Measurements from ENCODE around the gene TIMM13.

The TIMM13 gene

DNA sequence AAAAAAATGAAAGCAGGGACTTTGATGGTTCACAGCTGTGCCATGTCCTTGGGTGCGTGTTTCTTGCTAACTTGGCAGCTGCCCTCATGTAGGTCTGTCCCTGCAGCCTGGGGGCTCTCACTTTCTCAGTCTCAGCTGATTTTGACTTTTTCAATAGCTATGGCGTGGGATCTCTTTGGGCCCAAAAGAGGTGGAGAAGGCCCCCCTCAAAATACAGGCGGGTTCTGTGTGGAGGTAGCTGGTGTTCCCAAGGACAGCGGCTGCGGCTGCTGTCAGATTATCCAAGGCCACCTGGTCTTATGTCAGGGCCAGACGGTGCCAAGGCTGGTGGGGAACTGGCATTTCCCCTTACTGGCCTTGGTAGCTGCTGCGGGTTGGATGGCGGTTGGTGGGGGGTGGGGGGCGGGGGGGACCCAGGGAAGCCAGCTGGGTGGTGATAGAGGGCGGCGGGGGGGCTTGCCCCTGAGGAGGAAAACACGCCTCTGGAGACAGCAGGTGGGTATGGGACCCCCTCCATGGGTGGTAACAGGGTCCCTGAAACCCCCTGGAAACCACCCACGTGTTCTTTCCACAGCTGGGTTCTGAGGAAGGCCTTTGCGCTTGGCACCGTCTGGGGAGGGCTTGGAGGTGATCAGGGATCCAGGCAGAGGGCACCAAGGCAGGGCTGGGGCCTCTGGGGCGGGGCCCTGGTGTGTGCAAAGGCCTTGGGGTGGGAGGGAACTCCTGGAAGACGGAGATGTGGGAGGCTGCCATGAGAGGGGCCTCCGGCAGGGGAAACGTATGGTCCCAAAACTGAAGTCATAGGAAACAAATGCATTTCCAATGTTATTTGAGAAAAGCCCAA, 4.1 kb downstream of the TIMM13 start:
- no peaks in the 10 kb centered on the region for H4K20me1 ChIP-seq (ENCODE audit: control insufficient read depth, insufficient read depth, low read depth, low read length)
- no peak overlapping the region for H3K4me3 ChIP-seq (ENCODE audit: low read length)
- no peak overlapping the region for H3K27ac ChIP-seq (ENCODE audit: low read depth, low read length)
- peaks cover 4% of the 10 kb centered on the region; the same call in 1 of the 2 replicates for H3K9me3 ChIP-seq (ENCODE audit: control insufficient read depth, insufficient read depth, low read length)
- peaks cover 50% of the 10 kb centered on the region for H3K79me2 ChIP-seq (ENCODE audit: control insufficient read depth, low read length)
- H3K27me3 ChIP-seq (ENCODE audit: control insufficient read depth, low read length), result no peaks in the 10 kb centered on the region
- no peaks in the 10 kb centered on the region for H3K9me2 ChIP-seq (replicated peaks; ENCODE audit: control insufficient read depth, low read length)
- TF ChIP-seq, protein P1, sequence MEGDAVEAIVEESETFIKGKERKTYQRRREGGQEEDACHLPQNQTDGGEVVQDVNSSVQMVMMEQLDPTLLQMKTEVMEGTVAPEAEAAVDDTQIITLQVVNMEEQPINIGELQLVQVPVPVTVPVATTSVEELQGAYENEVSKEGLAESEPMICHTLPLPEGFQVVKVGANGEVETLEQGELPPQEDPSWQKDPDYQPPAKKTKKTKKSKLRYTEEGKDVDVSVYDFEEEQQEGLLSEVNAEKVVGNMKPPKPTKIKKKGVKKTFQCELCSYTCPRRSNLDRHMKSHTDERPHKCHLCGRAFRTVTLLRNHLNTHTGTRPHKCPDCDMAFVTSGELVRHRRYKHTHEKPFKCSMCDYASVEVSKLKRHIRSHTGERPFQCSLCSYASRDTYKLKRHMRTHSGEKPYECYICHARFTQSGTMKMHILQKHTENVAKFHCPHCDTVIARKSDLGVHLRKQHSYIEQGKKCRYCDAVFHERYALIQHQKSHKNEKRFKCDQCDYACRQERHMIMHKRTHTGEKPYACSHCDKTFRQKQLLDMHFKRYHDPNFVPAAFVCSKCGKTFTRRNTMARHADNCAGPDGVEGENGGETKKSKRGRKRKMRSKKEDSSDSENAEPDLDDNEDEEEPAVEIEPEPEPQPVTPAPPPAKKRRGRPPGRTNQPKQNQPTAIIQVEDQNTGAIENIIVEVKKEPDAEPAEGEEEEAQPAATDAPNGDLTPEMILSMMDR (IDR thresholded peaks at IDR 0.05; ENCODE audit: low read depth, low read length, poor library complexity, severe bottlenecking), result no peak
- H3K4me2 ChIP-seq (ENCODE audit: low read length), result no peak overlapping the region
- H3K4me1 ChIP-seq (ENCODE audit: control insufficient read depth, low read length), result peaks cover 15% of the 10 kb centered on the region
- H3K36me3 ChIP-seq (ENCODE audit: control insufficient read depth, low read length), result peaks cover 37% of the 10 kb centered on the region
- peaks cover 5% of the 10 kb centered on the region for H3F3A ChIP-seq (ENCODE audit: control insufficient read depth, insufficient read depth)

DNA sequence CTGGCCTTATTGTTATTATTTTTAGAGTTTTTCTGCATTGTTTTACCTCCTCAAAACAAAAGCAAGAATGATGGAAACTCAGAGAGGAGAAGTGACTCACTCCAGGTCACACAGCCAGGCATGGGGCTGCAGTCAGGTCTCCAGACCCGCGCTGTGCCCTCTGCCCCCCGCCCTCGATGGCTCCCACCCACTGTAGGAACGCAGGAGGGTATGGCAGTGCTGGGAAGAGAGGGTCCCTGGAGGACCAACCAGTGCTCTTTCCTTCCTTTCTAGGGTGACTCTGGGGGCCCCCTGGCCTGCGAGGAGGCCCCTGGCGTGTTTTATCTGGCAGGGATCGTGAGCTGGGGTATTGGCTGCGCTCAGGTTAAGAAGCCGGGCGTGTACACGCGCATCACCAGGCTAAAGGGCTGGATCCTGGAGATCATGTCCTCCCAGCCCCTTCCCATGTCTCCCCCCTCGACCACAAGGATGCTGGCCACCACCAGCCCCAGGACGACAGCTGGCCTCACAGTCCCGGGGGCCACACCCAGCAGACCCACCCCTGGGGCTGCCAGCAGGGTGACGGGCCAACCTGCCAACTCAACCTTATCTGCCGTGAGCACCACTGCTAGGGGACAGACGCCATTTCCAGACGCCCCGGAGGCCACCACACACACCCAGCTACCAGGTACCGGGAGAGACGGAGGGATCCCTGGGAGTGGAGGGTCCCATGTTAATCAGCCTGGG, 5.6 kb downstream of the TIMM13 start:
- H3K36me3 ChIP-seq (ENCODE audit: control insufficient read depth, low read length), result peaks cover 33% of the 10 kb centered on the region
- H3F3A ChIP-seq (ENCODE audit: control insufficient read depth, insufficient read depth), result no peaks in the 10 kb centered on the region
- TF ChIP-seq EZH2phosphoT487 (IDR thresholded peaks at IDR 0.05; ENCODE audit: borderline replicate concordance, low read length), result no peak
- TF ChIP-seq, protein P1 (IDR thresholded peaks at IDR 0.05; ENCODE audit: low read depth, low read length, poor library complexity, severe bottlenecking), result no peak
- H3K4me1 ChIP-seq (ENCODE audit: control insufficient read depth, low read length), result peaks cover 10% of the 10 kb centered on the region; the same call in 1 of the 2 replicates
- H3K79me2 ChIP-seq (ENCODE audit: control insufficient read depth, low read length), result peaks cover 44% of the 10 kb centered on the region
- no peak overlapping the region for H3K4me2 ChIP-seq (ENCODE audit: low read length)
- H3K4me3 ChIP-seq (ENCODE audit: low read length), result no peak overlapping the region
- H3K27me3 ChIP-seq (ENCODE audit: control insufficient read depth, low read length), result no peaks in the 10 kb centered on the region
- no peaks in the 10 kb centered on the region for H3K9me2 ChIP-seq (replicated peaks; ENCODE audit: control insufficient read depth, low read length)
- H3K9me3 ChIP-seq (ENCODE audit: control insufficient read depth, insufficient read depth, low read length), result peaks cover 4% of the 10 kb centered on the region; the same call in 1 of the 2 replicates
- no peaks in the 10 kb centered on the region for H4K20me1 ChIP-seq (ENCODE audit: control insufficient read depth, insufficient read depth, low read depth, low read length)
- H3K27ac ChIP-seq (ENCODE audit: low read depth, low read length), result no peak overlapping the region

DNA sequence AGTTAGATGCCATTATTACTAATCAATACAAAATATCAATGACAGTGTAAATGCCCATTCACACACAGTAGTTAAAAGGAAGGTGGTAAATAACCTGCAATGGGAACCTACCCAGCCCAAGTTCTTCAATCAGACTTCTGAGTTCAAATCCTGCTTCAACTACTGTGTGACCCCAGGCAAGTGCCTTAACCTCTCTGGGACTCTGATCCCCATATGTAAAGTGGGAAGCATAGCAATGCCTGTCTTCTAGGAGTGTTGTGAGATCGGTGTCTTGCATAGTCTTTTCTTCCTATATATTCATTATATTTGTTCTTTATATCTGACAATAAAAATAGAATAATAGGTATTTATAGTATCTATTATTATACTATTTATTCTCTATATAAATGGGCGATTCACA, 6.9 kb downstream of the TIMM13 start:
- peaks cover 4% of the 10 kb centered on the region; the same call in 1 of the 2 replicates for H3K9me3 ChIP-seq (ENCODE audit: control insufficient read depth, insufficient read depth, low read length)
- no peaks in the 10 kb centered on the region for H3K9me2 ChIP-seq (replicated peaks; ENCODE audit: control insufficient read depth, low read length)
- H3F3A ChIP-seq (ENCODE audit: control insufficient read depth, insufficient read depth), result no peaks in the 10 kb centered on the region
- H3K4me3 ChIP-seq (ENCODE audit: low read length), result no peak overlapping the region
- H3K27ac ChIP-seq (ENCODE audit: low read depth, low read length), result no peak overlapping the region
- peaks cover 24% of the 10 kb centered on the region for H3K36me3 ChIP-seq (ENCODE audit: control insufficient read depth, low read length)
- no peaks in the 10 kb centered on the region for H4K20me1 ChIP-seq (ENCODE audit: control insufficient read depth, insufficient read depth, low read depth, low read length)
- H3K79me2 ChIP-seq (ENCODE audit: control insufficient read depth, low read length), result peaks cover 31% of the 10 kb centered on the region
- no peaks in the 10 kb centered on the region for H3K27me3 ChIP-seq (ENCODE audit: control insufficient read depth, low read length)
- no peak overlapping the region for H3K4me2 ChIP-seq (ENCODE audit: low read length)
- TF ChIP-seq, protein P1 (IDR thresholded peaks at IDR 0.05; ENCODE audit: low read depth, low read length, poor library complexity, severe bottlenecking), result no peak
- no peak for TF ChIP-seq EZH2phosphoT487 (IDR thresholded peaks at IDR 0.05; ENCODE audit: borderline replicate concordance, low read length)
- no peaks in the 10 kb centered on the region for H3K4me1 ChIP-seq (ENCODE audit: control insufficient read depth, low read length)

All from DOHH2 (cell line).